ENCODE data around the gene VPS13C.

DNA sequence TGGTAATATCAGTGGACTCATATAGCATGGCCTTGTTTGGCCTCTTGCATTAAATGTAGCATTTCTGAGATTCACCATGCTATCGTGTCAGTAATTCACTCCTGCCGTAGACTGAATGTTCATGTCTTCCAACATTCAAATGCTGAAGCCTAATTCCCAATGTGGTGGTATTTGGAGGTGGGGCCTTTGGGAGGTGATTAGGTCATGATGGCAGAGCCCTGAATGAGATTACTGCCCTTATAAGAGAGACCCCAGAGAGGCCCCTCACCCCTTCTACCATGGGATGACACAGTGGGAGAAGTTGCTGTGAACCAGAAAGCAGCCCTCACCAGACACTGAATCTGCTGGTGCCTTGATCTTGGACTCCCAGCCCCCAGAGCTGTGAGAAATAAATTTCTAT is 241.4 kb downstream of the VPS13C start:
- TF ChIP-seq CTCF (IDR thresholded peaks at IDR 0.05) (no peak), POLR2AphosphoS5 (IDR thresholded peaks at IDR 0.05; ENCODE audit: low read depth, low read length) (no peak)
